Parathyroid adenoma (tissue), 2 donors: Measurements from ENCODE around the gene TSNAX.

ENCODE experiments used
- H2AFZ ChIP-seq: fragments of 300-600 bp; sonication (generic); one replicate; pipeline ENCODE4 v1.7.0; 2017; ENCODE audit warnings: antibody characterized with exemption, mild to moderate bottlenecking
- H3K27ac ChIP-seq: fragments of 300-600 bp; sonication (generic); one replicate; pipeline ENCODE4 v1.7.0; 2017
- H3K27me3 ChIP-seq: fragments of 300-600 bp; sonication (generic); one replicate; pipeline ENCODE4 v1.7.0; 2017; ENCODE audit warnings: low read length; ENCODE audit not compliant: control insufficient read depth, insufficient read depth
- H3K36me3 ChIP-seq: fragments of 300-600 bp; sonication (generic); one replicate; pipeline ENCODE4 v1.7.0; 2017; ENCODE audit warnings: low read length; ENCODE audit not compliant: control insufficient read depth, insufficient read depth
- H3K4me1 ChIP-seq: fragments of 300-600 bp; sonication (generic); one replicate; pipeline ENCODE4 v1.7.0; 2017; ENCODE audit warnings: control low read depth
- H3K4me2 ChIP-seq: fragments of 300-600 bp; sonication (generic); one replicate; pipeline ENCODE4 v1.7.0; 2017; ENCODE audit warnings: low read length
- H3K4me3 ChIP-seq: fragments of 300-600 bp; sonication (generic); one replicate; pipeline ENCODE4 v1.7.0; 2017; ENCODE audit warnings: low read depth, low read length
- H3K79me2 ChIP-seq: fragments of 300-600 bp; sonication (generic); one replicate; pipeline ENCODE4 v1.7.0; 2017; ENCODE audit warnings: control low read depth
- H3K9ac ChIP-seq: fragments of 300-600 bp; sonication (generic); one replicate; pipeline ENCODE4 v1.7.0; 2017; ENCODE audit warnings: mild to moderate bottlenecking
- H3K9me3 ChIP-seq: fragments of 300-600 bp; sonication (generic); one replicate; pipeline ENCODE4 v1.7.0; 2017; ENCODE audit warnings: low read length; ENCODE audit not compliant: control insufficient read depth
- CTCF ChIP-seq: fragments of 300-600 bp; sonication (generic); IDR thresholded peaks from one replicate; pipeline ENCODE4 v1.7.0; 2017; ENCODE audit warnings: antibody characterized with exemption, mild to moderate bottlenecking
- donor health status: primary hyperparathyroidism.

TSNAX gene

GRCh38 chr1:231546693-231547092 is 18.2 kb downstream of the TSNAX start:
- peaks cover 19% of the 10 kb centered on the region for H3K79me2 ChIP-seq
- H2AFZ ChIP-seq, result no peak overlapping the region
- peaks cover 3% of the 10 kb centered on the region for H3K4me1 ChIP-seq
- H3K36me3 ChIP-seq, result no peaks in the 10 kb centered on the region
- H3K27me3 ChIP-seq, result no peaks in the 10 kb centered on the region
- no peak overlapping the region for H3K4me2 ChIP-seq
- H3K4me3 ChIP-seq, result no peak overlapping the region
- no peak overlapping the region for H3K27ac ChIP-seq
- no peak for TF ChIP-seq CTCF
- no peak overlapping the region for H3K9ac ChIP-seq
- no peaks in the 10 kb centered on the region for H3K9me3 ChIP-seq

GRCh38 chr1:231549733-231550447 is 21.4 kb downstream of the TSNAX start:
- no peak for TF ChIP-seq CTCF
- Histone ChIP-seq H3K4me2 (no peak overlapping the region), H3K27me3 (no peaks in the 10 kb centered on the region), H3K27ac (no peak overlapping the region), H3K9ac (no peak overlapping the region), H3K4me3 (no peak overlapping the region), H3K36me3 (no peaks in the 10 kb centered on the region), H3K9me3 (no peaks in the 10 kb centered on the region), H3K4me1 (no peaks in the 10 kb centered on the region), H3K79me2 (peaks cover 13% of the 10 kb centered on the region), H2AFZ (no peak overlapping the region)

GRCh38 chr1:231550448-231550781 is 21.9 kb downstream of the TSNAX start:
- Histone ChIP-seq H3K79me2 (peaks cover 15% of the 10 kb centered on the region), H3K4me2 (no peak overlapping the region), H3K36me3 (no peaks in the 10 kb centered on the region), H3K4me3 (no peak overlapping the region), H3K9ac (no peak overlapping the region), H3K27ac (no peak overlapping the region), H3K9me3 (no peaks in the 10 kb centered on the region), H3K27me3 (no peaks in the 10 kb centered on the region), H2AFZ (no peak overlapping the region), H3K4me1 (no peaks in the 10 kb centered on the region)
- TF ChIP-seq CTCF, result no peak

- Histone ChIP-seq H3K27me3 (no peaks in the 10 kb centered on the region), H2AFZ (no peak overlapping the region), H3K36me3 (no peaks in the 10 kb centered on the region), H3K9ac (no peak overlapping the region), H3K4me2 (no peak overlapping the region), H3K4me3 (no peak overlapping the region), H3K79me2 (peaks cover 12% of the 10 kb centered on the region), H3K4me1 (no peaks in the 10 kb centered on the region), H3K27ac (no peak overlapping the region), H3K9me3 (no peaks in the 10 kb centered on the region)
- TF ChIP-seq CTCF, result no peak
Observed at GRCh38 chr1:231553320-231553719, 24.9 kb downstream of the TSNAX start.

- H3K4me3 ChIP-seq, result no peak overlapping the region
- H2AFZ ChIP-seq, result no peak overlapping the region
- H3K27ac ChIP-seq, result no peak overlapping the region
- peaks cover 6% of the 10 kb centered on the region for H3K79me2 ChIP-seq
- H3K4me2 ChIP-seq, result no peak overlapping the region
- H3K4me1 ChIP-seq, result no peaks in the 10 kb centered on the region
- no peaks in the 10 kb centered on the region for H3K9me3 ChIP-seq
- H3K36me3 ChIP-seq, result no peaks in the 10 kb centered on the region
- no peaks in the 10 kb centered on the region for H3K27me3 ChIP-seq
- H3K9ac ChIP-seq, result no peak overlapping the region
- no peak for TF ChIP-seq CTCF
Observed at GRCh38 chr1:231554969-231555368, 26.5 kb downstream of the TSNAX start.
